ENCODE data around the gene IGF1. TPM values are rescaled to one million over a fixed set of nuclear protein-coding genes. Genes with fewer than 3 reads are reported as not detected.

The IGF1 gene
- 1 to 10 TPM; 2.9 to 5.8 TPM for total RNA-seq
- long read RNA-seq, full-length matches to known transcripts = 2 of 3 reads
- long read RNA-seq, partial matches to known transcripts = 1 of 3 reads
- long read RNA-seq, other reads (novel, unspliced or antisense) = 0 of 3 reads

GRCh38 chr12:102480406-102480805, at the start of gene IGF1:
Gene IGF1 (minus strand): TSS chr12:102480563. CDS start chr12:102480381, 182 bp downstream.
- no peak for DNase-seq
- intact Hi-C loops (cut with DNase I, micrococcal nuclease) = loop anchor here in 1 of 2 donors (10.0 kb wide), 1 partner anchor 536 kb away; no protein-coding TSS in a partner anchor
- no peak for ATAC-seq

GRCh38 chr12:102528111-102528510, 47.7 kb upstream of the IGF1 start:
- no peak for ATAC-seq
- intact Hi-C loops (cut with DNase I, micrococcal nuclease) = no loop called here
- no peak for DNase-seq

GRCh38 chr12:102527171-102527720, 46.9 kb upstream of the IGF1 start:
- DNase-seq = no peak
- no peak for ATAC-seq
- intact Hi-C loops (cut with DNase I, micrococcal nuclease) = no loop called here

- intact Hi-C loops (cut with DNase I, micrococcal nuclease) = no loop called here
- no peak for DNase-seq
- ATAC-seq = no peak
Observed at GRCh38 chr12:102526656-102527055, 46.3 kb upstream of the IGF1 start.

GRCh38 chr12:102522768-102523167, 42.4 kb upstream of the IGF1 start:
- intact Hi-C loops (cut with DNase I, micrococcal nuclease) = no loop called here
- DNase-seq = no peak
- ATAC-seq = no peak

DNA sequence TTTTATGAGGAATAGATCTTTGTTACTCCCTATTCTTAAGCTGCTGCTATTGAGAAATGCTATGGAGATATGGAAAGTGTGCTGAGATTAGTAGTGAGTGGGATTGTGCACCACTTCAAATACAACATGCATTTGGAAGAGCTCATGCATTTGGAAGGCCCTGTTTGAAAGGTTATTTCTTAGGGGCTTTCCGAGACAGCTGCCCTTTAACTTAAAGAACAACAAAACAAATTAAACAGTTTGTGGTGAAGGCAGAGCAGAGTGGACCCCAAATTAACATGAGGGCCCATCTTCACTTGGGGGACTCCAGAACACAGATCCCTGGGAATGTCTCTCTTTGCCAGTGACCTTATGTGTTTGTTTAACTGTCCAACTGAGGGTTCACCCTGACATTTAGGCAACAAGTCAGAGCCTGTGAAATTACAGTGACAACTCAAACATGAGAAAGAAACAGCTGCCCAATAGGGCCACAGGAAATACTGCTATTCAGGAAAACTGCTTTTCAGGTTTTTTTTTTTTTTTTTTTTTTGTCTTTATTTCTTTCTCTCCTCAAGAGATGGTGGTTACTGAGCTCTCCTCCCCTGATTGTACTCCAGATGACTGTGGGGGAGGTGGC, 41.4 kb upstream of the IGF1 start:
- ATAC-seq = no peak
- DNase-seq = no peak
- intact Hi-C loops (cut with DNase I, micrococcal nuclease) = no loop called here

GRCh38 chr12:102518871-102519270, 38.5 kb upstream of the IGF1 start:
- DNase-seq = no peak
- intact Hi-C loops (cut with DNase I, micrococcal nuclease) = no loop called here
- ATAC-seq = no peak

DNA sequence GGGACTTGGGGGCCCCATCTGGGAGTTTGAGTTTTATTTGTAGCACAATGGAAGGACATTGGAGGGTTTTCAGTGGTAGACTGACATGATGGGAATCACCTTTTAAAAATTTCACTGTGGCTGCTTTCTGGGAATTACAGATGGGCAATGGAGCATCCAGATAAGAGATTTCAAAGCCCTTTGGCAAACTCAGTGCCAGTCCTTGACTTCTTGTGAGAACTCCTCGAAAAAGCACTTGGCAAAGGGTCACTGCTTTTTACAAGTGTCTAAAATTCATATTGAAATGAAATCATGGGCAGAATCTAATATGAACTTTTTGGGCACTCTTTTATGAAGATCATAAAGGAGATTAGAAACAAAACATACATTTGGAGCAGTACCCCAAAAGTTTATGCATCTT, 34.3 kb upstream of the IGF1 start:
- DNase-seq = no peak
- ATAC-seq = no peak
- intact Hi-C loops (cut with DNase I, micrococcal nuclease) = no loop called here

- ATAC-seq (no peak), DNase-seq (no peak)
- intact Hi-C loops (cut with DNase I, micrococcal nuclease) = no loop called here
Observed at GRCh38 chr12:102513739-102514138, 33.4 kb upstream of the IGF1 start.

GRCh38 chr12:102513272-102513671, 32.9 kb upstream of the IGF1 start:
- intact Hi-C loops (cut with DNase I, micrococcal nuclease) = no loop called here
- DNase-seq (no peak), ATAC-seq (no peak)

DNA sequence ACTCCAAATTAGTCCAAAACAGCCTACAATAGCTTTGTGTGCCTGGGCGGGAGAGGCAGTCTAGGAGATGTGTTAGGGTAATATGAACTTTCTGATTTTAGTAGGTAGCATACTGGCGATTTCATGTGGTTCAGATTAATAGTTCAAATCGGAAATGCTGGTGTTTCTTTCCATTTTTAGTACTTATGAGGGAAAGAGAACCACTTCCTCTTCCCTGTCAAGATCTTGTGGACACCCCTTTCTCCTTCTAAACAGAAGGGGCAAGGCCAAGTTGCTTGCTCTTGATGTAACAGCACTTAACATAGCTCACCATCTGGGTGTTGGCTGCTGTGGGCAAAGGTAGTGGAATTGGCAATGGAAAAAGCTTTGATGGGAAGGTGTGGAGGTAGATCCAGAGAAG, 32.2 kb upstream of the IGF1 start:
- no peak for DNase-seq
- no peak for ATAC-seq
- intact Hi-C loops (cut with DNase I, micrococcal nuclease) = no loop called here

- intact Hi-C loops (cut with DNase I, micrococcal nuclease) = no loop called here
- DNase-seq (no peak), ATAC-seq (no peak)
Observed at GRCh38 chr12:102511575-102511974, 31.2 kb upstream of the IGF1 start.

DNA sequence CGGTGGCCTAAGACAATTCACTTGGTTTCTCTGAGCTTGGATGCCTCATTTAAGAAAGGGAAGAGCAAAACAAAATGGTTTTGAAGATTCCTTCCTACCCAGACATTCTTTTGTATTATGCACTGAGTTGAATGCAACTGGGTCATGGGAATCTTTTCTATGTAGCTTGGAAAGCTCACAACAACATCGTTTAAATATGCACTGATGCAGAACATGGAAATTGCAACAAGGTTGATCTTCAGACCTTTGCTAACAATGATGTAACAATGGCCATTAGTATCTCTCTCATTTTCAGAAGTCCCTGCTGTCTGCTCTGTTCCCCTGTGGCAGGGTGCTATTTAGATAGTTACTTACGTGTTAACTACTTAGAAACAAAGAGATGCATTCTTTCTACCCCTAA, 30.1 kb upstream of the IGF1 start:
- DNase-seq (no peak), ATAC-seq (no peak)
- intact Hi-C loops (cut with DNase I, micrococcal nuclease) = no loop called here

DNA sequence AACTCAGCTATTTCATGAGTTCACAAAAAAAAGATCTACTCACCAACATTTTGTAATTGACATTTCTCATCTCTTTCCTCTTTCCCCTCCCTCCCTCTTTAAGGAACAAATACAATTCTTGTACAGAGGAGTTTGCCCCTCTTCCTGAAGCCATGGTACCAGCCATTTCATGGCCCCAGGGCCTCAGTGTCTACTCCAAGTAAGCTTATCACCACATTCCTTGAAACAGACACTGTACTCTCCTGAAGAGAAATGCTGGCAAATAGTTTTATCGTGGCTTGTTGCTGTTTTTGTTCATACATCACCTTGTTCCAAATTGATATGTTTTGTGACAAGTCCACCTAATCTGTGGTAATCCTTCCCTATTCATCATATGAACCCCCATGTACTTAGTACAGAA, 29.7 kb upstream of the IGF1 start:
- DNase-seq (no peak), ATAC-seq (no peak)
- intact Hi-C loops (cut with DNase I, micrococcal nuclease) = no loop called here

- no peak for ATAC-seq
Observed at GRCh38 chr12:102509123-102509626, 28.8 kb upstream of the IGF1 start.

DNA sequence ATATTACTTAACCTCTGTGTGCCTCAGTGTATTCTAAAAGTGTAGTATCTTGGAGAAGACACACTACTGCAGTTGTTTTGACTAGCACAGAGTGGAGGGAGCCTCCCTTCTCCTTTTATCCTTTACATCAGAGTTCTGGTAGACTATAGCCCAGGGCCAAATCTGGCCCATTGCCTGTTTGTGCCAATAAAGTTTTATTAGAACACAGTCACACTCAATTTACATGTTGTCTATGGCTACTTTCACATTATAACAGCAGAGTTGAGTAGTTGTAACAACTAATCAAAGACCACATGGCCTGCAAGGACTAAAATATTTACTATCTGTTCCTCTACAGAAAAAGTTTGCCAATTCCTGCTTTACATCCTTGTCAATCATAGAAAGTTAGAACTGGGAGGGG, 27.7 kb upstream of the IGF1 start:
- intact Hi-C loops (cut with DNase I, micrococcal nuclease) = no loop called here
- no peak for DNase-seq
- no peak for ATAC-seq

More at GRCh38 chr12:102509123-102509626, 28.8 kb upstream of the IGF1 start:
- DNase-seq = no peak
- intact Hi-C loops (cut with DNase I, micrococcal nuclease) = no loop called here

- intact Hi-C loops (cut with DNase I, micrococcal nuclease) = no loop called here
- no peak for ATAC-seq
- DNase-seq = no peak
Observed at GRCh38 chr12:102507301-102507700, 26.9 kb upstream of the IGF1 start.

- DNase-seq (no peak), ATAC-seq (no peak)
- intact Hi-C loops (cut with DNase I, micrococcal nuclease) = no loop called here
Observed at GRCh38 chr12:102504871-102505270, 24.5 kb upstream of the IGF1 start.

DNA sequence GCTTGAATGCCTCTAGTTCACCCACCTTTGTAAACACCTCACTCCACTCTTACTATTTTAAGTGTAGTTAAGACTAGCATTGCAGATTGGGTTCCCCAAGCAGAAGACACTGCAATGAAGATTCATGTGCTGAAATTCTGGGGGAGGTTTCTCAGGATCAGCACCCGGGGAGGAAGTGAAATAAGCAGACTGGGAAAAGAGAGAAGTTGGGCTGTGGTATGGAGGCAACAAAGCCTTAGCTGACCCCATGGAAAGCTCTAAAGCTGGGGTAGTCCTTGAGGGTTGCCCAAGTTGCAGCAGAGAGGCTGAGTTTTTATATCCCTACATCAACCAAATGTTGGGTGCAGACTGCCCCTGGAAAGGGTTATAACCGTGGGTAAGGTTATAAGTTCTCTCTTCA, 23.9 kb upstream of the IGF1 start:
- ATAC-seq = no peak
- DNase-seq = no peak
- intact Hi-C loops (cut with DNase I, micrococcal nuclease) = no loop called here

DNA sequence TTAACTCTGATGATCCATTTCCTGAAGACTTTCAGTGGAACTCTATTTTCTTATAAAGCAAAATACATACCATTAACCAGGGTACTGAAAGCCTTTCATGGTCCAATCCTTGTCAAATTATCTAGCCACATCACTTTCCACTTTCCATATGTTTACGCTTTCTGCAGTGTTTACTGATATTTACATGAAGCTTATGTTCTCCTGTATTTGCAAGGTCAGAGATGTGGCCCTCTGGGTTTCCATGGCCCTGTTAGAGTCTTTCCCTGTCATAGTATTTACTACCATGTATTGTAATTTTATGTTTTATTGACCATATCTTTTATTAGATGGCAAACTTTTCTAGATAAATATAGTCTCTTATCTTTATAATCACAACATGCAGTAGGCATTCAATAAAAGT, 23.5 kb upstream of the IGF1 start:
- intact Hi-C loops (cut with DNase I, micrococcal nuclease) = no loop called here
- no peak for ATAC-seq
- no peak for DNase-seq

Data from left colon (tissue), 2 donors.